Measurements from ENCODE around the gene UCKL1. TPM values are rescaled to one million over a fixed set of nuclear protein-coding genes. Genes with fewer than 3 reads are reported as not detected.

The UCKL1 gene
- total RNA-seq, 2 experiments from 2014 or later = 41.3 to 46.1 TPM

DNA sequence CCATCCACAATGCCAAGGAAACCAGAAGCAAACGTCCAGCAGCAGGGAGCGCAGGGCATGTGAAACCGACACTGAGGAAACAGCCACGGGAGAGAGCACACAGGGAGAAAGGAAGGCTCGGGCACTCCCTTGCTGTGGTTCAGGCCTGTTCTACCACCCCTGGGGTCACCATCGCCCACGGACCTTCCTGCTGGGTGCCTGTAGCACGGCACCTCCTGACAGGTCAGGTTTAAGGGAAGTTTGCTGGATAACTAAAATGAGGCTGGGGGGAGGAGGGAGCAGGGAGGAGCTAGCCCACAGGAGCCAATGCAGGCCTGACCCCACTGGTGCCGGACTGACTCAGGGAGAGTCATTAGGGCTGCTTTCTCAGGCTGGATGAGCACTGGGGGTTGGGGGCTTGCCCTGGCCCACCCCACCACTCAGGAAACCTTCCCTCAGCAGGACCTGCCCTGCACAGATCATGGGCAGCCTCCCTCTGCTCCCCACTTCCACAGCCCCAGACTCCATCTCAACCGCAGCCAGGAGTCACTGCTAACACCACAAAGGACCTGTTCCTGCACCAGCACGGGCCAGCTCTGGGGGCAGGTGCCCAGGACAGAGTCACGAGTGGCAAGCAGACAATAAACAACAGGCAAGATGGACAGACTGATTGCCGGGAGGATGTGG lies 2.3 kb downstream of the UCKL1 start:
- H3K4me3 Mint-ChIP-seq = peak overlapping the region; percentile 85
- DNase-seq (no peak), ATAC-seq (ENCODE audit: poor library complexity) (no peak)
- CTCF ChIA-PET = no interaction called here
- Histone ChIP-seq H3K4me3 (ENCODE audit: low read length) (no peak overlapping the region), H3K27me3 (ENCODE audit: control insufficient read depth in 1 of 2, insufficient read depth in 2 of 2, low read length in 2 of 2) (no peaks in the 10 kb centered on the region), H3K27ac (ENCODE audit: low read depth in 1 of 2, low read length in 2 of 2) (no peak overlapping the region), H3K9me3 (ENCODE audit: control insufficient read depth in 1 of 2, insufficient read depth in 1 of 2, low read length in 2 of 2) (no peaks in the 10 kb centered on the region), H3K36me3 (ENCODE audit: insufficient read depth, low read length) (no peaks in the 10 kb centered on the region), H3K4me1 (ENCODE audit: insufficient read depth, low read length) (peaks cover 73% of the 10 kb centered on the region)
- H3K27ac Mint-ChIP-seq = peak overlapping the region; percentile 76
- peaks cover 5% of the 10 kb centered on the region for H3K36me3 Mint-ChIP-seq (ENCODE audit: low read depth)
- TF ChIP-seq, protein P1, sequence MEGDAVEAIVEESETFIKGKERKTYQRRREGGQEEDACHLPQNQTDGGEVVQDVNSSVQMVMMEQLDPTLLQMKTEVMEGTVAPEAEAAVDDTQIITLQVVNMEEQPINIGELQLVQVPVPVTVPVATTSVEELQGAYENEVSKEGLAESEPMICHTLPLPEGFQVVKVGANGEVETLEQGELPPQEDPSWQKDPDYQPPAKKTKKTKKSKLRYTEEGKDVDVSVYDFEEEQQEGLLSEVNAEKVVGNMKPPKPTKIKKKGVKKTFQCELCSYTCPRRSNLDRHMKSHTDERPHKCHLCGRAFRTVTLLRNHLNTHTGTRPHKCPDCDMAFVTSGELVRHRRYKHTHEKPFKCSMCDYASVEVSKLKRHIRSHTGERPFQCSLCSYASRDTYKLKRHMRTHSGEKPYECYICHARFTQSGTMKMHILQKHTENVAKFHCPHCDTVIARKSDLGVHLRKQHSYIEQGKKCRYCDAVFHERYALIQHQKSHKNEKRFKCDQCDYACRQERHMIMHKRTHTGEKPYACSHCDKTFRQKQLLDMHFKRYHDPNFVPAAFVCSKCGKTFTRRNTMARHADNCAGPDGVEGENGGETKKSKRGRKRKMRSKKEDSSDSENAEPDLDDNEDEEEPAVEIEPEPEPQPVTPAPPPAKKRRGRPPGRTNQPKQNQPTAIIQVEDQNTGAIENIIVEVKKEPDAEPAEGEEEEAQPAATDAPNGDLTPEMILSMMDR (IDR thresholded peaks at IDR 0.05) = no peak
- peaks cover 49% of the 10 kb centered on the region for H3K4me1 Mint-ChIP-seq (ENCODE audit: low read depth)
- intact Hi-C loops (cut with DNase I, micrococcal nuclease) = no loop called here
- no peaks in the 10 kb centered on the region for H3K9me3 Mint-ChIP-seq
- POLR2A ChIA-PET = interaction anchor here (1.2 kb wide), 1 partner anchor 11 kb away, joined by 3 read pairs; no protein-coding TSS in a partner anchor
- H3K27me3 Mint-ChIP-seq = no peaks in the 10 kb centered on the region

DNA sequence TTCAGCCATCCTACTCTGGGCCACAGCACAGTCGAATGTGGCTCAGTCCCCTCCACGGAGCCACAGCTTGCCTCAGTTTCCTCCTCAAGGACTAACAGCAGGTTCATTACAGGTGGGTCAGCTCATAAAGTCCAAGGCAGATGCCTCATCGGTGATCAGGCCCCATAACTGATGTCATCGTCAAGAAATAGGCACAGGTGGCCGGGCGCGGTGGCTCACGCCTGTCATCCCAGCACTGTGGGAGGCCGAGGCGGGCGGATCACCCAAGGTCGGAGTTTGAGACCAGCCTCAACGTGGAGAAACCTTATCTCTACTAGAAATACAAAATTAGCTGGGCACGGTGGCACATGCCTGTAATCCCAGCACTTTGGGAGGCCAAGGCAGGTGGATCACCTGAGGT lies 3.4 kb downstream of the UCKL1 start:
- no peaks in the 10 kb centered on the region for H3K36me3 ChIP-seq (ENCODE audit: insufficient read depth, low read length)
- H3K27ac ChIP-seq (ENCODE audit: low read depth in 1 of 2, low read length in 2 of 2) = no peak overlapping the region
- Mint-ChIP-seq H3K27me3 (no peaks in the 10 kb centered on the region), H3K9me3 (no peaks in the 10 kb centered on the region), H3K27ac (peak overlapping the region; percentile 64), H3K36me3 (ENCODE audit: low read depth) (peaks cover 7% of the 10 kb centered on the region), H3K4me1 (ENCODE audit: low read depth) (peaks cover 57% of the 10 kb centered on the region), H3K4me3 (peak overlapping the region; percentile 78)
- CTCF ChIA-PET = no interaction called here
- H3K27me3 ChIP-seq (ENCODE audit: control insufficient read depth in 1 of 2, insufficient read depth in 2 of 2, low read length in 2 of 2) = no peaks in the 10 kb centered on the region
- ATAC-seq (ENCODE audit: poor library complexity) = no peak
- no peaks in the 10 kb centered on the region for H3K9me3 ChIP-seq (ENCODE audit: control insufficient read depth in 1 of 2, insufficient read depth in 1 of 2, low read length in 2 of 2)
- peaks cover 80% of the 10 kb centered on the region for H3K4me1 ChIP-seq (ENCODE audit: insufficient read depth, low read length)
- POLR2A ChIA-PET = no interaction called here
- H3K4me3 ChIP-seq (ENCODE audit: low read length) = no peak overlapping the region
- TF ChIP-seq, protein P1 (IDR thresholded peaks at IDR 0.05) = no peak
- DNase-seq = no peak
- intact Hi-C loops (cut with DNase I, micrococcal nuclease) = no loop called here

DNA sequence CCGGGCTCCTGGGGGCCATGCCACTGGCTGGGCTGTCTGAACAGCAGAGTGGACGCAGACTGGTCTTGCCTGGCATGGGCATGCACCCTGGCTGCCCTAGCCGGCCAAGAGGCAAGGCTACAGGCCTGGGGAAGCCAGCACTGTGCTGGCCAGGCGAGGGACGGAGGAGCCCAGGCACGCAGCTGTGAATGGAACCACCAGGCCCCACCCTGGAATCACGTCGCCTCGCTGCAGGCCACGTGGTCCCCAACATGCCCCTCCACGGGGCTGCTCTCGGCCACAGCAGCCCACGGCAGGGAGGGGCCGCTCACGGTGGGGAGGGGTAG lies 4.0 kb downstream of the UCKL1 start:
- intact Hi-C loops (cut with DNase I, micrococcal nuclease) = no loop called here
- no peaks in the 10 kb centered on the region for H3K9me3 ChIP-seq (ENCODE audit: control insufficient read depth in 1 of 2, insufficient read depth in 1 of 2, low read length in 2 of 2)
- POLR2A ChIA-PET = no interaction called here
- TF ChIP-seq, protein P1 (IDR thresholded peaks at IDR 0.05) = no peak
- peaks cover 80% of the 10 kb centered on the region for H3K4me1 ChIP-seq (ENCODE audit: insufficient read depth, low read length)
- no peaks in the 10 kb centered on the region for H3K36me3 ChIP-seq (ENCODE audit: insufficient read depth, low read length)
- no peak overlapping the region for H3K4me3 Mint-ChIP-seq
- DNase-seq (no peak), ATAC-seq (ENCODE audit: poor library complexity) (no peak)
- H3K9me3 Mint-ChIP-seq = no peaks in the 10 kb centered on the region
- H3K27ac ChIP-seq (ENCODE audit: low read depth in 1 of 2, low read length in 2 of 2) = no peak overlapping the region
- H3K27ac Mint-ChIP-seq = no peak overlapping the region
- H3K4me1 Mint-ChIP-seq (ENCODE audit: low read depth) = peaks cover 57% of the 10 kb centered on the region
- H3K27me3 Mint-ChIP-seq = no peaks in the 10 kb centered on the region
- H3K4me3 ChIP-seq (ENCODE audit: low read length) = no peak overlapping the region
- peaks cover 12% of the 10 kb centered on the region for H3K36me3 Mint-ChIP-seq (ENCODE audit: low read depth)
- CTCF ChIA-PET = no interaction called here
- H3K27me3 ChIP-seq (ENCODE audit: control insufficient read depth in 1 of 2, insufficient read depth in 2 of 2, low read length in 2 of 2) = no peaks in the 10 kb centered on the region

Measured in CD4-positive, alpha-beta T cell (primary cell).